PC-3 (cell line): ENCODE measurements around the gene BCL2L13. TPM values are rescaled to one million over a fixed set of nuclear protein-coding genes. Genes with fewer than 3 reads are reported as not detected.

Experiments
- ATAC-seq: fragments of 200-7000 bp; cut with Tn5 transposase; 2 replicates; pipeline ENCODE4 v1.9.1; 2020; ENCODE audit warnings: mild to moderate bottlenecking, moderate library complexity
- BruUV-seq: library from RNA; stranded (reverse); fragments of 400-500 nt; replicated peaks from 2 replicates; lab custom pipeline; 2021; lab: Mats Ljungman, UMichigan
- CTCF ChIA-PET: fragments of 300-600 bp; sonication (Branson Sonifier 250); formaldehyde crosslinking; loops from one replicate; lab custom pipeline; 2022; ENCODE audit warnings: antibody characterized with exemption; lab: Charles Lee
- POLR2A ChIA-PET: fragments of 300-600 bp; sonication (Branson Sonifier 250); formaldehyde crosslinking; loops from one replicate; lab custom pipeline; 2022; ENCODE audit warnings: antibody characterized with exemption; ENCODE audit not compliant: unreplicated experiment; lab: Charles Lee
- DNase-seq: peaks from one replicate; pipeline ENCODE4 v3.0.0-alpha.2; 2015
- H2AFZ ChIP-seq: fragments of 300-600 bp; sonication (generic); 2 replicates; pipeline ENCODE4 v1.6.0; 2016; ENCODE audit warnings: antibody characterized with exemption, low read length
- H3F3A ChIP-seq: fragments of 300-600 bp; sonication (generic); one replicate; pipeline ENCODE4 v1.6.0; 2017; ENCODE audit warnings: antibody characterized with exemption, low read length, control low read depth, mild to moderate bottlenecking; ENCODE audit not compliant: unreplicated experiment
- H3K27ac ChIP-seq: fragments of 300-600 bp; sonication (generic); 2 replicates; pipeline ENCODE4 v1.5.1; 2016; ENCODE audit warnings: mild to moderate bottlenecking, low read length
- H3K27me3 ChIP-seq: fragments of 300-600 bp; sonication (generic); 2 replicates; pipeline ENCODE4 v1.6.1; 2016; ENCODE audit warnings: low read length, mixed read lengths
- H3K36me3 ChIP-seq: fragments of 300-600 bp; sonication (generic); 2 replicates; pipeline ENCODE4 v1.6.1; 2016; ENCODE audit warnings: low read depth, mixed run types, low read length, mixed read lengths
- H3K4me1 ChIP-seq: fragments of 300-600 bp; sonication (generic); 2 replicates; pipeline ENCODE4 v1.5.1; 2016; ENCODE audit warnings: low read length; ENCODE audit not compliant: insufficient read depth
- H3K4me2 ChIP-seq: fragments of 300-600 bp; sonication (generic); 2 replicates; pipeline ENCODE4 v1.6.0; 2016; ENCODE audit warnings: low read length
- H3K4me3 ChIP-seq: fragments of 300-600 bp; sonication (generic); 2 replicates; pipeline ENCODE4 v1.5.1; 2016; ENCODE audit warnings: mild to moderate bottlenecking, low read length, mixed read lengths
- H3K79me2 ChIP-seq: fragments of 300-600 bp; sonication (generic); 2 replicates; pipeline ENCODE4 v1.6.1; 2017; ENCODE audit warnings: low read length, mixed read lengths
- H3K9ac ChIP-seq: fragments of 300-600 bp; sonication (generic); 2 replicates; pipeline ENCODE4 v1.6.0; 2016; ENCODE audit warnings: mild to moderate bottlenecking, low read length
- H3K9me2 ChIP-seq: fragments of 300-600 bp; sonication (generic); replicated peaks from 2 replicates; pipeline ENCODE4 v1.6.1; 2016; ENCODE audit warnings: mixed run types, low read length, mixed read lengths
- H3K9me3 ChIP-seq: fragments of 300-600 bp; sonication (generic); 2 replicates; pipeline ENCODE4 v1.6.1; 2016; ENCODE audit warnings: low read length, mixed read lengths
- H4K20me1 ChIP-seq: fragments of 300-600 bp; sonication (generic); 2 replicates; pipeline ENCODE4 v1.6.1; 2016; ENCODE audit warnings: low read length, mixed read lengths
- CTCF ChIP-seq: fragments of 300-600 bp; sonication (generic); conservative IDR thresholded peaks from 2 replicates; pipeline ENCODE4 v1.5.1; 2017; ENCODE audit warnings: antibody characterized with exemption, low read depth, mild to moderate bottlenecking, low read length
- EZH2 ChIP-seq: fragments of 300-600 bp; sonication (generic); IDR thresholded peaks from one replicate; pipeline ENCODE4 v1.6.1; 2017; ENCODE audit warnings: antibody characterized with exemption, mild to moderate bottlenecking, low read length; ENCODE audit not compliant: unreplicated experiment
- EZH2phosphoT487 ChIP-seq: fragments of 300-600 bp; sonication (generic); IDR thresholded peaks from 2 replicates; pipeline ENCODE4 v1.6.1; 2018; ENCODE audit warnings: mild to moderate bottlenecking, antibody characterized with exemption, low read length, borderline replicate concordance
- intact Hi-C: fragments of 100-400 bp; cut with micrococcal nuclease; formaldehyde crosslinking; loops from 2 replicates; pipeline ENCODE4 v1.9.0; 2023
- total RNA-seq: library from RNA; depleted of rRNA; stranded (reverse); fragments of >200 nt; gene quantifications from 2 replicates; pipeline ENCODE4 v1.2.3, GENCODE V29; 2014

Gene BCL2L13
- total RNA-seq, 1 experiment from 2014 or later = 31.3 TPM

GRCh38 chr22:17590586-17590985 lies 48.0 kb upstream of the BCL2L13 start:
- Histone ChIP-seq H3K9ac (no peak overlapping the region), H3K79me2 (no peaks in the 10 kb centered on the region), H3K9me2 (no peaks in the 10 kb centered on the region), H3K4me1 (no peaks in the 10 kb centered on the region), H3K4me2 (no peak overlapping the region), H4K20me1 (no peaks in the 10 kb centered on the region), H3K36me3 (peaks cover 12% of the 10 kb centered on the region), H2AFZ (no peak overlapping the region), H3K4me3 (no peak overlapping the region), H3K9me3 (no peaks in the 10 kb centered on the region), H3K27me3 (no peaks in the 10 kb centered on the region), H3F3A (no peaks in the 10 kb centered on the region), H3K27ac (no peak overlapping the region)
- POLR2A ChIA-PET = no interaction called here
- no peak for ATAC-seq
- intact Hi-C loops = no loop called here
- CTCF ChIA-PET = no interaction called here
- TF ChIP-seq EZH2 (no peak), EZH2phosphoT487 (no peak)
- BruUV-seq = no TSS peak
- no peak for DNase-seq

GRCh38 chr22:17592201-17592600 lies 46.4 kb upstream of the BCL2L13 start:
- TF ChIP-seq EZH2 (no peak), EZH2phosphoT487 (no peak), CTCF (no peak)
- intact Hi-C loops = no loop called here
- BruUV-seq = TSS peak; percentile 27
- Histone ChIP-seq H3K4me2 (no peak overlapping the region), H3K9me3 (no peaks in the 10 kb centered on the region), H3K79me2 (no peaks in the 10 kb centered on the region), H2AFZ (no peak overlapping the region), H4K20me1 (no peaks in the 10 kb centered on the region), H3K27me3 (no peaks in the 10 kb centered on the region), H3F3A (no peaks in the 10 kb centered on the region), H3K36me3 (peaks cover 16% of the 10 kb centered on the region), H3K4me3 (no peak overlapping the region), H3K9me2 (no peaks in the 10 kb centered on the region), H3K4me1 (no peaks in the 10 kb centered on the region), H3K9ac (no peak overlapping the region), H3K27ac (no peak overlapping the region)
- ChIA-PET POLR2A (no interaction called here), CTCF (no interaction called here)
- no peak for ATAC-seq
- no peak for DNase-seq

- H3K9me3 ChIP-seq = no peaks in the 10 kb centered on the region
- H2AFZ ChIP-seq = no peak overlapping the region
- no peaks in the 10 kb centered on the region for H3K79me2 ChIP-seq
- no peak overlapping the region for H3K4me3 ChIP-seq
- no peak overlapping the region for H3K4me2 ChIP-seq
- ChIA-PET CTCF (no interaction called here), POLR2A (no interaction called here)
- DNase-seq (no peak), ATAC-seq (no peak)
- H3K9me2 ChIP-seq = no peaks in the 10 kb centered on the region
- no peak overlapping the region for H3K27ac ChIP-seq
- H4K20me1 ChIP-seq = no peaks in the 10 kb centered on the region
- no peak for TF ChIP-seq CTCF
- no peak for TF ChIP-seq EZH2
- no peak for TF ChIP-seq EZH2phosphoT487
- no peaks in the 10 kb centered on the region for H3K27me3 ChIP-seq
- no peaks in the 10 kb centered on the region for H3F3A ChIP-seq
- no peaks in the 10 kb centered on the region for H3K4me1 ChIP-seq
- H3K9ac ChIP-seq = no peak overlapping the region
- intact Hi-C loops = no loop called here
- peaks cover 21% of the 10 kb centered on the region for H3K36me3 ChIP-seq
- BruUV-seq = no TSS peak
Observed at GRCh38 chr22:17596226-17596625, 42.3 kb upstream of the BCL2L13 start.
